Measurements from ENCODE around the gene RHOBTB1. TPM values are rescaled to one million over a fixed set of nuclear protein-coding genes. Genes with fewer than 3 reads are reported as not detected.

The RHOBTB1 gene
- total and polyA plus RNA-seq, 9 of the 15 experiments (the other 6 are each of a cell fraction or from before 2014, with no cell fraction given) = 1.7 to 11.7 (median 9.3) TPM

GRCh38 chr10:60913657-60914056 lies 30.3 kb downstream of the RHOBTB1 start (continued):
- TF ChIP-seq RREB1 (CRISPR knock-in tag; IDR thresholded peaks at IDR 0.05) (no peak), STAT5B (CRISPR knock-in tag; IDR thresholded peaks at IDR 0.05) (no peak), TSC22D4 (tag; IDR thresholded peaks at IDR 0.05) (no peak), ASH1L (IDR thresholded peaks at IDR 0.05; ENCODE audit: borderline replicate concordance, low read depth, partially characterized antibody) (no peak), IFI16 (CRISPR knock-in tag; IDR thresholded peaks at IDR 0.05) (no peak), ZNF217 (CRISPR knock-in tag; IDR thresholded peaks at IDR 0.05) (no peak), IRF9 (tag; IDR thresholded peaks at IDR 0.05) (no peak), ZBTB49 (CRISPR knock-in tag; IDR thresholded peaks at IDR 0.05; ENCODE audit: borderline replicate concordance) (no peak), HDAC2 (IDR thresholded peaks at IDR 0.05) (no peak), TFAM (CRISPR knock-in tag; conservative IDR thresholded peaks at IDR 0.05) (no peak), CBX1 (IDR thresholded peaks at IDR 0.05; ENCODE audit: low read depth) (no peak)

Measured in K562 (cell line).